Upper lobe of left lung (tissue), 6 donors: Measurements from ENCODE around the gene KLHL30. TPM values are rescaled to one million over a fixed set of nuclear protein-coding genes. Genes with fewer than 3 reads are reported as not detected.

Experiments
- ATAC-seq, 2 donors: fragments of 200-7000 bp; cut with Tn5 transposase; one replicate each; pipeline ENCODE4 v1.9.1; 2022; ENCODE audit warnings: mild to moderate bottlenecking in 2 of 2, moderate library complexity in 2 of 2; ENCODE audit not compliant: low FRiP score in 2 of 2
- DNase-seq, 2 donors: peaks; one replicate each; pipeline ENCODE4 v3.0.0-alpha.2; 2019 to 2020
- H3K27ac ChIP-seq, 4 donors: fragments of 200-600 bp; sonication (generic); one replicate each; pipeline ENCODE4 v1.5.1; 2016 to 2019
- H3K27me3 ChIP-seq, 4 donors: fragments of 200-600 bp; sonication (generic); one replicate each; pipeline ENCODE4 v1.5.1; 2017 to 2019
- H3K36me3 ChIP-seq, 4 donors: fragments of 200-600 bp; sonication (generic); one replicate each; pipeline ENCODE4 v1.5.1; 2016 to 2019
- H3K4me1 ChIP-seq, 4 donors: fragments of 200-600 bp; sonication (generic); one replicate each; pipeline ENCODE4 v1.5.1; 2018 to 2019
- H3K4me3 ChIP-seq, 4 donors: fragments of 200-600 bp; sonication (generic); one replicate each; pipeline ENCODE4 v1.5.1; 2017 to 2019; ENCODE audit warnings: mild to moderate bottlenecking in 2 of 4, moderate library complexity in 1 of 4
- H3K9me3 ChIP-seq, 4 donors: fragments of 200-600 bp; sonication (generic); one replicate each; pipeline ENCODE4 v1.5.1; 2018 to 2019
- CTCF ChIP-seq, 6 experiments: fragments of 450-650 bp in 4 of 6; fragments of 200-600 bp in 2 of 6; sonication (generic) in 2 of 6; IDR thresholded peaks; one replicate each; pipeline ENCODE4 v1.5.1; 2016 to 2019; ENCODE audit warnings: antibody characterized with exemption in 6 of 6
- EP300 ChIP-seq, 4 donors: sonication (generic); formaldehyde crosslinking; IDR thresholded peaks; one replicate each; pipeline ENCODE4 v1.5.1; 2017; ENCODE audit warnings: antibody characterized with exemption in 4 of 4, control low read depth in 2 of 4
- POLR2A ChIP-seq, 4 donors: fragments of 450-650 bp; IDR thresholded peaks; one replicate each; pipeline ENCODE4 v1.5.1; 2016 to 2017; ENCODE audit warnings: antibody characterized with exemption in 4 of 4, mild to moderate bottlenecking in 2 of 4
- POLR2AphosphoS5 ChIP-seq, 2 donors: sonication (generic); formaldehyde crosslinking; IDR thresholded peaks; one replicate each; pipeline ENCODE4 v1.5.1; 2017; ENCODE audit warnings: antibody characterized with exemption in 2 of 2
- WGBS, 2 donors: methylation state at CpG; one replicate each; pipeline ENCODE4 v1.1.5; 2017 to 2018; 5-methylcytosine and 5-hydroxymethylcytosine counted together
- total RNA-seq, 6 donors: library from RNA; depleted of rRNA in 4 of 6; stranded (reverse); fragments of >200 nt in 4 of 6; gene quantifications; one replicate each; pipeline versions ENCODE4 v1.1.0 to v1.2.1, GENCODE V29; 2016 to 2021
- donor health status: DM: no; HTN: no; CAD: no; lungs with moderate emphysema.
- donor health status: DM: no; HTN: yes; CAD: no; lungs with severe emphysema.

Gene KLHL30
- total RNA-seq, 6 donors from 2014 or later: 0.30 to 1.3 (median 0.97) TPM; not detected in 2

- DNase-seq: peak in 1 of 2 donors; percentile 86
- TF ChIP-seq POLR2AphosphoS5 (IDR thresholded peaks at IDR 0.05) (no peak), CTCF (IDR thresholded peaks at IDR 0.05) (peak in 1 of 6 experiments; percentile 8)
- Histone ChIP-seq H3K9me3 (no peaks in the 10 kb centered on the region), H3K4me1 (peaks cover 19 to 39% (median 23%) of the 10 kb centered on the region in 4 donors), H3K27ac (no peak overlapping the region), H3K4me3 (peak overlapping the region in 3 of 4 donors; percentile 33 to 41 (median 41)), H3K36me3 (no peaks in the 10 kb centered on the region), H3K27me3 (peaks cover 0 to 36% (median 15%) of the 10 kb centered on the region in 4 donors)
- 3 to 4% methylated on average over 9 to 23 of the region's 52 CpGs for WGBS, 2 donors
- no peak for ATAC-seq
Observed at GRCh38 chr2:238159071-238159539, 20.6 kb downstream of the KLHL30 start.

GRCh38 chr2:238159661-238160205, 21.3 kb downstream of the KLHL30 start:
- H3K36me3 ChIP-seq: no peaks in the 10 kb centered on the region
- H3K4me1 ChIP-seq: peaks cover 20 to 41% (median 23%) of the 10 kb centered on the region in 4 donors
- H3K27ac ChIP-seq: no peak overlapping the region
- ATAC-seq (no peak), DNase-seq (peak in 1 of 2 donors; percentile 72)
- peaks cover 0 to 39% (median 15%) of the 10 kb centered on the region in 4 donors for H3K27me3 ChIP-seq
- no peak overlapping the region for H3K4me3 ChIP-seq
- TF ChIP-seq POLR2A (IDR thresholded peaks at IDR 0.05) (no peak), CTCF (IDR thresholded peaks at IDR 0.05) (no peak), POLR2AphosphoS5 (IDR thresholded peaks at IDR 0.05) (no peak), EP300 (IDR thresholded peaks at IDR 0.05) (no peak)
- 18 to 42% methylated on average over 3 to 8 of the region's 10 CpGs for WGBS, 2 donors
- H3K9me3 ChIP-seq: no peaks in the 10 kb centered on the region

- no peak for TF ChIP-seq POLR2AphosphoS5 (IDR thresholded peaks at IDR 0.05)
- TF ChIP-seq EP300 (IDR thresholded peaks at IDR 0.05): no peak
- no peak for TF ChIP-seq CTCF (IDR thresholded peaks at IDR 0.05)
- TF ChIP-seq POLR2A (IDR thresholded peaks at IDR 0.05): no peak
- Histone ChIP-seq H3K36me3 (no peaks in the 10 kb centered on the region), H3K4me3 (no peak overlapping the region), H3K27me3 (peaks cover 0 to 39% (median 15%) of the 10 kb centered on the region in 4 donors), H3K27ac (no peak overlapping the region), H3K9me3 (no peaks in the 10 kb centered on the region), H3K4me1 (peaks cover 20 to 41% (median 23%) of the 10 kb centered on the region in 4 donors)
- DNase-seq (peak in 1 of 2 donors; percentile 63), ATAC-seq (no peak)
- 57 to 61% methylated on average over 11 to 22 of the region's 23 CpGs for WGBS, 2 donors
Observed at GRCh38 chr2:238160206-238161129, 22.0 kb downstream of the KLHL30 start.

- no peaks in the 10 kb centered on the region for H3K36me3 ChIP-seq
- 93% methylated on average over 15 to 19 of the region's 21 CpGs for WGBS, 2 donors
- no peak overlapping the region for H3K27ac ChIP-seq
- no peak overlapping the region for H3K4me3 ChIP-seq
- no peaks in the 10 kb centered on the region for H3K9me3 ChIP-seq
- ATAC-seq (no peak), DNase-seq (peak in 1 of 2 donors; percentile 61)
- peaks cover 0 to 39% (median 15%) of the 10 kb centered on the region in 4 donors for H3K27me3 ChIP-seq
- TF ChIP-seq CTCF (IDR thresholded peaks at IDR 0.05) (no peak), POLR2AphosphoS5 (IDR thresholded peaks at IDR 0.05) (no peak), EP300 (IDR thresholded peaks at IDR 0.05) (no peak), POLR2A (IDR thresholded peaks at IDR 0.05) (no peak)
- H3K4me1 ChIP-seq: peaks cover 20 to 41% (median 23%) of the 10 kb centered on the region in 4 donors
Observed at GRCh38 chr2:238161291-238162051, 23.0 kb downstream of the KLHL30 start.
